GM18868 (cell line): Measurements from ENCODE around the gene TRPM3.

Experiments used
- ATAC-seq: cut with Tn5 transposase; IDR thresholded peaks from one replicate; pipeline ENCODE4 v1.9.1; 2021; ENCODE audit warnings: mild to moderate bottlenecking, moderate library complexity; ENCODE audit not compliant: unreplicated experiment

The TRPM3 gene

GRCh38 chr9:71098801-71099200 is 22.6 kb downstream of the TRPM3 start:
- ATAC-seq, result no peak

- no peak for ATAC-seq
Observed at GRCh38 chr9:71097671-71098070, 23.8 kb downstream of the TRPM3 start.

GRCh38 chr9:71096421-71097108 is 24.9 kb downstream of the TRPM3 start:
- ATAC-seq, result no peak

GRCh38 chr9:71094708-71095251 is 26.6 kb downstream of the TRPM3 start:
- ATAC-seq, result no peak

GRCh38 chr9:71090896-71091295 is 30.5 kb downstream of the TRPM3 start:
- ATAC-seq, result no peak

- ATAC-seq, result no peak
Observed at GRCh38 chr9:71079451-71079850, 42.0 kb downstream of the TRPM3 start.

GRCh38 chr9:71076096-71076495 is 45.3 kb downstream of the TRPM3 start:
- ATAC-seq, result no peak

- ATAC-seq, result no peak
Observed at GRCh38 chr9:71073494-71073893, 47.9 kb downstream of the TRPM3 start.

- ATAC-seq, result no peak
Observed at GRCh38 chr9:71072587-71072986, 48.8 kb downstream of the TRPM3 start.

- no peak for ATAC-seq
Observed at GRCh38 chr9:71071633-71072032, 49.8 kb downstream of the TRPM3 start.

- no peak for ATAC-seq
Observed at GRCh38 chr9:71058660-71059059, 62.8 kb downstream of the TRPM3 start.

GRCh38 chr9:71052287-71052686 is 69.1 kb downstream of the TRPM3 start:
- no peak for ATAC-seq

GRCh38 chr9:71048280-71048679 is 73.1 kb downstream of the TRPM3 start:
- no peak for ATAC-seq

- no peak for ATAC-seq
Observed at GRCh38 chr9:71042448-71042990, 78.9 kb downstream of the TRPM3 start.

GRCh38 chr9:71037521-71037920 is 83.9 kb downstream of the TRPM3 start:
- no peak for ATAC-seq

- ATAC-seq, result no peak
Observed at GRCh38 chr9:71036501-71036900, 84.9 kb downstream of the TRPM3 start.

- no peak for ATAC-seq
Observed at GRCh38 chr9:71032779-71033178, 88.6 kb downstream of the TRPM3 start.

- no peak for ATAC-seq
Observed at GRCh38 chr9:71025728-71026127, 95.7 kb downstream of the TRPM3 start.

- no peak for ATAC-seq
Observed at GRCh38 chr9:71025201-71025600, 96.2 kb downstream of the TRPM3 start.

- no peak for ATAC-seq
Observed at GRCh38 chr9:71010258-71010657, 111.2 kb downstream of the TRPM3 start.

- ATAC-seq, result no peak
Observed at GRCh38 chr9:71005456-71005855, 116.0 kb downstream of the TRPM3 start.

- ATAC-seq, result no peak
Observed at GRCh38 chr9:71004196-71004595, 117.2 kb downstream of the TRPM3 start.

GRCh38 chr9:71003346-71003745 is 118.1 kb downstream of the TRPM3 start:
- ATAC-seq, result no peak
